Stimulated activated CD8-positive, alpha-beta memory T cell treated with anti-CD3 and anti-CD28 coated beads, Interleukin-7, amount 100 ng/mL, for 48 hours (primary cell): ENCODE data around the gene LZTS2.
A peak's percentile ranks its signal among the peaks of the same experiment; 100 is the strongest.
"Not testable (repeated sequence)": the region's sequence is repeated elsewhere in the genome, so short reads cannot be mapped to it uniquely, and the experiment has no call there.

Experiments
- DNase-seq, 2 donors: peaks; one replicate each; pipeline ENCODE4 v3.0.0-alpha.2; 2020; ENCODE audit warnings: low read depth in 1 of 2; ENCODE audit errors: extremely low read depth in 1 of 2

LZTS2 gene

DNA sequence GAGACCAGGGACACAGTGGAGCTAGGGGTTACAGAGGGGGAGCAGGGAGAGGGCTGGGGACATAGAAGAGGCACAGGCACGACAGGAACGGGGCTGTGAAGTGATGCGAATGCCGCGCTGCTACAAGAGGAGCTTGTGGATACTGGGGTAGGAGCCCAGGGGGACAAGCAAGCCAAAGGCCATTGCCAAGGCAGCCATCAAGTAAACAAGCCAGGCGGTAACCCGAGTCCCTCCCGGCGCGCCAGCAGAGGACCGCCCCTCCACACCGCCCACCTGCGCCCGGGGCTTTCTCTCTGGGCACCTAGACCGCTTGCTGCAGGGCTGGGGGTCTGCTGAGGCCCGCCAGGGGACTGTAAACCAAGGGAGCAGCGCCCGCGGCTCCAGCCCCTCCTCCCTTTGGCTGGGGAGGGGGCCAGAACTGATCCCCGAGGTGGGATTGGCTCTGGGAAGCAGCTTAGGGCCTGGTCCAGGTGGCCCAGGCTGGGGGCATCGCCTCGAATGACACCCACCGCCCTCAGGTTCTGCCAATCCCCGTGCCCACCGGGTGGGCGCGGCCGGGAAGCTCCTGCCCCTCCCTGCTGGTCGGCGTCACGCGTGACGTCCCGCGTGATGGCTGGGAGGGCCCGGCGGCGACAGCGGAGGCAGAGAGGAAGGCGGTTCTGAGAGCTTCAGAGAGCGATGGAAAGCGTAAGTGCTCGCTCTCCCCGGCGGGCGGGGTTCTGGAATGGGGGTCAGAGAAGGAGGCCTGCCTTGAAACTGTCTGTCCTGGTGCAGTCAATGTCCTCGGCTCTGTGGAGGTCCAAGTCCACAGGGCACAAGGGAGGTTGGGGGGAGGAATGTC is 32.4 kb downstream of the LZTS2 start:
- DNase-seq, result peak; percentile 37 to 53

DNA sequence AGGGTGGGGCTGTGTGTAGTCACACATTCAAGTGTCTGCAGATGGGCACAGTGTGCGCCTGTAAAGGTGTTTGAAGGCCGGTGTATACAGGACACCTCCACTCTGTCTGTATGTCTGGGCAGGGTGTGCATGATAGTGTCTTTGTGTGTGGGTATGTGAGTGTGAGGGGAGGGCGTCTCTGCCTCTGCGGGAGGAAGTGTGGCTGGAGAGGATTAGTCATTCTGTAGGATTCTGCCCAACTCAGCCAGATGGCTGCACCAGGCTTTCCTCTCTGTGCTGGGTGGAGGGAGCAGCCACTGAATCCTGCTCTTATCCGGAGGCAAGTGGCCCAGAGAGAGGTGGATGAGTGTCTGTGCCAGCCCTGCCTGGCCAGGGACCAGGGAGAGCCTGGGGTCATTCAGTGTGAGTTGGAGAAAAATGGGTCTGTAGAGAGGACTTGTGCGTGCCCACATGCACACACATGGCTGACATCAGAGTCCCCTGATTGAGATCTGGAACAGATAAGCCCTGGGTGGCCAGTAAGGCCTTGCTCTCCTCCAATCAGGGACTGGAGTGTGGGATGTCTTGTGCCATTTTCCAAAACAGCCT is 33.1 kb downstream of the LZTS2 start:
- peak; percentile 39 to 50 for DNase-seq

GRCh38 chr10:101033276-101033675 is 33.7 kb downstream of the LZTS2 start:
- DNase-seq, result no peak

GRCh38 chr10:101034404-101034803 is 34.8 kb downstream of the LZTS2 start:
- not testable (repeated sequence) for DNase-seq

- DNase-seq, result no peak
These were observed 35.7 kb downstream of the LZTS2 start for GRCh38 chr10:101035314-101035713.

GRCh38 chr10:101035916-101036702 is 36.5 kb downstream of the LZTS2 start:
- DNase-seq, result no peak

GRCh38 chr10:101036726-101037125 is 37.1 kb downstream of the LZTS2 start:
- DNase-seq, result no peak

DNA sequence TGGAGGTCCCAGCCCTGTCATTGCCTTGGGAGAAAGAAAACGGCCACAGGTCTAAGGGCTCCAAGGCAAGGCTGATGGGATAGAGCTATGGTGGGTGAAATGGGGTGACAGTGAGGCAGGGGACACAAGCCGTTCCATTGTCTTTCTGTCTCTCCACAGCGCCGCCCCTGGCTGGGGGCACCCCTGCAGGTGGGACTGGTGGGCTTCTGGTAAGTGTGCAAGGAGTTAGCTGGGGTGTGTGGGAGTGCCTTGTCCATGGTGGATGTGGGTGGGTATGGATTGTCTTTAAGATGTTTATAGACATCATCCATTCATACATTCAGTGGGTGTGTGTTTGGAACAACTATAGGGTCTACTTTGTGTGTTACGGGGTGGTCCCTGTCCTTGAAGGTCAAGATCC is 38.9 kb downstream of the LZTS2 start:
- DNase-seq, result no peak

DNA sequence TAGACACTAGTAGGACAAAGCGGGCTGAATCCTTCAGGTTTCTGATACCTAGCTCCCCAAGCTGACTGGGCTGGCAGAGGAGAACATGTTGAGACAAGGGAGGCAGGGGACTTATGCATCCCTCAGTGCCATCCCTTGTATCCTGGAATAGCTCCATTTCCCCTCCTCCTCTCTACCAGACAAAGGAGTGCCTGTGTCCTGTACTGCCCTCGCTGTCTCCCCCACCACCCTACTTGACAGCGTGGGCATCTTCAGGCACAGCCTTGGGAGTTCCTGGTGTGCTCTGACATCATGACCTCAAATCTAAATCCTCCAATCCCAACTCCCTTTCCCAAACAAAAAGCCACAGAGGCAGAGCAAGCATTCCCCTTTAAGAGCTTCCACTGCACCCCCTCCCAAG is 40.5 kb downstream of the LZTS2 start:
- no peak for DNase-seq

- DNase-seq, result no peak
These were observed 41.2 kb downstream of the LZTS2 start for GRCh38 chr10:101040851-101041250.

GRCh38 chr10:101041252-101041761 is 41.7 kb downstream of the LZTS2 start:
- DNase-seq, result peak in 1 of 2 donors; percentile 62

GRCh38 chr10:101042118-101042517 is 42.5 kb downstream of the LZTS2 start:
- DNase-seq, result no peak

DNA sequence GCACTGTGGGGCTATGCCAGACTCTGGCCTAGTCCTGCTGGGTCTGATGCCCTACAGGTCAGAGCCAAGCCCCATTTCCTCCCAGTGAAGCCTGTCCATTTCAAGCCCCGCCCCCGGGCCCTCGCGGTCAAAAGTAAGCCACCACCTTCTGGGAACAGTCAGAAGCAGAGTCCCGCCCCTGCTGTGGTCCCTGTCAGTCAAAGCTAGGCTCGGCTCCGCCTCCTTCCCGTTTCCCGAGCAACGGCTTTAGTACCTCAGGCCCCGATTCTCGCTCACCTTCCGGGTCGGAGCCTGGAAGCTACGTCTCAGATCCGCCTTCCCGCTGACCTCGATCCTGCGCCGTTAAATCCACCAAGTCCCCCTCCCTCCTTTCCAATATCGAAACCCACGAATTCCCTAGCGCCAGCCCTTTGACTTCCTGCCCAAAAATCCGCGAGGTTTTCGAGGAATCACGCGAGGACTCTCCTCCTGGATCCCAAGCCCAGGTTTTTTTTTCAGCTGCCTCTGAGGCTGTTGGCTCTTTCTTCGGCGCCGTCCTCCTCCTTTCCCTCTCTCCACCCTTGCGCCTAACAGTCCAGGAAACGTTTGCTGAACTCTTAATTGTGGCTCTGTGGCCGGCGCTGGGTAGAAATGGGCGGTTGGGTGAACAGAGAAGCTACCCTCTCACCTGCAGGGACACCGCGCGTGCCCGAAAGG is 43.2 kb downstream of the LZTS2 start:
- peak; percentile 83 to 95 for DNase-seq

GRCh38 chr10:101043363-101043707 is 43.7 kb downstream of the LZTS2 start:
- DNase-seq, result no peak

- DNase-seq, result no peak
These were observed 44.5 kb downstream of the LZTS2 start for GRCh38 chr10:101044117-101044516.

DNA sequence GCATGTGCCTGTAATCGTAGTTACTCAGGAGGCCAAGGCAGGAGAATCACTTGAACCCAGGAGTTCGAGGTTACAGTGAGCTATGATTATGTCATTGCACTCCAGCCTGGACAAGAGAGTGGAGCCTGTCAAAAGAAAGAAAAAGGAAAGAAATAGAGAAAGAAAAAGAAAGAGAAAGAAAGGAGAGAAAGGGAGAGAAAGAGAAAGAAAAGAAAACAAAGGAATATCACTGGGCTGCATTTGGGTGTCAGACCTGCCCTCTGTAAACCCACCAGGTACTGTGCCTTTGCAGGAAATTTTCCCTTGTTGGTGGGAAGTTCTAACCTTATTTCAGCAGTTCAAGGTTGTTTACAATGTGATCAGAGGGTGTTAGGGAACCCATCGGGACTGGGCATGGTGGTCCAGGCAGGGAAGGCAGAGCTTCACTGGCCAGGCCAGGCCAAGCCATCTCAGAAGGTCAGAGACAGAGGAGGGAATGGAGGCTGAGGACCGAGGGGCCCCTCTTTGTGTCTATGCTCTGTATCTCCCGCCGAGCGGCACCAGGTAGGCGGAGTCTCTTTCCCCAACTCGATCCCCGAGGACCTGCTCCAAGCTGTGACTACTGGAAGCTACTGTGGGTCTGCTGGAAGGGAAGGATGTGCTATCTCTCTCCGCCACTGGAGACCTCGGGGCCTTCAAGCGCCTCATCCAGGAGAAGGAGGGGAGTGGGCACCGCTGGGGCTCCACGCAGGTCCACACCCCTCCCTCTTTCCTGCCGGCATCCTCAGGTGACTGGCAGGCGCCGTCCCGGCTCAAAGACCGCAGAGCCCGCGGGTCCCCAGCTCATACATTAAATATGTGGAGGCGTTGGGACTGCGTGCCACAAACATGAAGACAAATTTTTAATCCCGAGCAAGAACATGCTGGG is 47.0 kb downstream of the LZTS2 start:
- no peak for DNase-seq

GRCh38 chr10:101047268-101047667 is 47.7 kb downstream of the LZTS2 start:
- no peak for DNase-seq

DNA sequence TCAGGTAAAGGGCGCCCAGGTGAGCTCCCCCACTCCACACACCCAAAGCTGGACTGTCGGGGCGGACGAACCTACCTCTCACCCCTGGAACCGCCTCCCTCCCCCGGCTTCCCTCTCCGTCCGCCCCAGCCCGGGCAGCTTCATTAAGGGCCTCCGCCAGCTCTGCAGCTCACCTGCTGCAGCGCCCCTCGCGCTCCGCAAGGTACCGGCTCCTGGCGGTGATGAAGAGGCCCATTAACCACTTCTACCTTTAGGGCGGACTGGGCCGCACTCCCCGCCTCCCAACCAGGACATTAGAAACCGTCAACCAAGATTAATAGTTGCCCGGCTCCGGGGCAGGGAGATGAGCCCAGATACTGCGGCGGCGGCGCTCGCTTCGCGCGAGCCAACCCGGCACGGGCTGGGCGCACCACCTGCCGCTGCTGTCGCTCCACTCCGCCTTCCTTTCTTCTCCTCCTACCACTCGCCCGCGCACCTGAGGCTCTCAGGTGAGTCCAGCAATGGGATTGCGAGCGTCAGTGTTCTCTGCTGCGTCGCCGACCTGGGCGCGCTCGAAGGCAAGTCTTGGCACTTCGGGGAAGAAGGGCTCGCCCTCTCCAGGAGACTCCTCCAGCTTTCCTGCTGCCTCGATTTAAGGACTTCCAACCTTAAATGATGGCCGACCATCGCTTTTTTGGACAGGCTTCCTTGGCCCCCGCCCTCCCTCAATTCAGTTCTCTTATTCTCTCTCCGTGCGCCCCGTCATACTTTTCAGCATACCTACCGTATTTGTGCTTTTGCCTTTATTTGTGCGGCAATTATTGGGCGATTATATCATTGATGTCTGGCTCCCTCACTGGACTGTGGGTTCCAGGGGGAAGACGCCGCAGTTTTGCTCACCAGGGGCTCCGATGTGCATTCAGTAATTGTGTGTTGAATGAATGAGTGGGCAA is 48.6 kb downstream of the LZTS2 start:
- no peak for DNase-seq
